H1 (cell line): ENCODE measurements around the gene ISL2. TPM values are rescaled to one million over a fixed set of nuclear protein-coding genes. Genes with fewer than 3 reads are reported as not detected.

Source experiments
- BCL11A ChIP-seq, 2 experiments: IDR thresholded peaks; one replicate each; pipeline ENCODE4 v1.6.1; 2011; ENCODE audit warnings: low read depth in 2 of 2, low read length in 2 of 2, mild to moderate bottlenecking in 2 of 2
- EZH2 ChIP-seq: fragments of 200-600 bp; sonication (generic); IDR thresholded peaks from 2 replicates; pipeline ENCODE4 v1.7.1; 2012; ENCODE audit warnings: low read depth, mild to moderate bottlenecking, moderate library complexity, low read length, inconsistent platforms; ENCODE audit not compliant: severe bottlenecking
- NRF1 ChIP-seq: IDR thresholded peaks from 2 replicates; pipeline ENCODE4 v1.6.1; 2011; ENCODE audit warnings: mild to moderate bottlenecking, low read depth, low read length, improper control_type of control experiment
- PHF8 ChIP-seq: fragments of 200-600 bp; sonication (generic); conservative IDR thresholded peaks from 2 replicates; pipeline ENCODE4 v1.7.1; 2012; ENCODE audit warnings: low read depth, mild to moderate bottlenecking, inconsistent platforms, low read length, moderate library complexity
- POU5F1 ChIP-seq: IDR thresholded peaks from 2 replicates; pipeline ENCODE4 v1.6.1; 2011; ENCODE audit warnings: low read depth, mild to moderate bottlenecking, low read length, moderate library complexity
- RBBP5 ChIP-seq: IDR thresholded peaks from 2 replicates; pipeline ENCODE4 v1.7.1; 2012; ENCODE audit warnings: low read depth, mild to moderate bottlenecking, inconsistent platforms, low read length, moderate library complexity, borderline replicate concordance
- SIRT6 ChIP-seq: IDR thresholded peaks from one replicate; pipeline ENCODE4 v1.7.1; 2012; ENCODE audit warnings: low read length, inconsistent platforms
- SP1 ChIP-seq: IDR thresholded peaks from 2 replicates; pipeline ENCODE4 v1.6.1; 2011; ENCODE audit warnings: low read depth, low read length
- TBP ChIP-seq: IDR thresholded peaks from 2 replicates; pipeline ENCODE4 v1.6.1; 2011; ENCODE audit warnings: low read depth, low read length, improper control_type of control experiment
- YY1 ChIP-seq: IDR thresholded peaks from 2 replicates; pipeline ENCODE4 v1.6.1; 2011; ENCODE audit warnings: low read depth, mild to moderate bottlenecking, low read length
- polyA plus RNA-seq, 7 experiments: library from polyadenylated mRNA; depleted of rRNA in 3 of 7; stranded (reverse) in 5 of 7; unstranded in 2 of 7; fragments of >200 nt in 5 of 7; fragments of 200-250 nt in 2 of 7; gene quantifications; 1 replicate in 5 of 7; 2 replicates in 1 of 7; 4 replicates in 1 of 7; pipeline versions ENCODE4 v1.2.1 to v1.2.3, GENCODE V29; 2011 to 2013; ENCODE audit warnings: missing spikeins in 2 of 7, mixed read lengths in 2 of 7
- total RNA-seq: library from RNA; stranded (reverse); fragmentation: NEBNext Ultra II Directional; extraction: Animal tissue kit (Norgen Biotek cat#: 25700); gene quantifications from 2 replicates; pipeline ENCODE4 v1.2.1, GENCODE V29; 2021
- TF ChIP-seq, protein P1 (sequence below): IDR thresholded peaks from 2 replicates; pipeline ENCODE4 v1.6.1; 2012; ENCODE audit warnings: low read length, inconsistent platforms

ISL2 gene
- total and polyA plus RNA-seq, 2 of the 8 experiments (the other 6 are each of a cell fraction or from before 2014, with no cell fraction given), result 0.32 to 0.99 TPM

DNA sequence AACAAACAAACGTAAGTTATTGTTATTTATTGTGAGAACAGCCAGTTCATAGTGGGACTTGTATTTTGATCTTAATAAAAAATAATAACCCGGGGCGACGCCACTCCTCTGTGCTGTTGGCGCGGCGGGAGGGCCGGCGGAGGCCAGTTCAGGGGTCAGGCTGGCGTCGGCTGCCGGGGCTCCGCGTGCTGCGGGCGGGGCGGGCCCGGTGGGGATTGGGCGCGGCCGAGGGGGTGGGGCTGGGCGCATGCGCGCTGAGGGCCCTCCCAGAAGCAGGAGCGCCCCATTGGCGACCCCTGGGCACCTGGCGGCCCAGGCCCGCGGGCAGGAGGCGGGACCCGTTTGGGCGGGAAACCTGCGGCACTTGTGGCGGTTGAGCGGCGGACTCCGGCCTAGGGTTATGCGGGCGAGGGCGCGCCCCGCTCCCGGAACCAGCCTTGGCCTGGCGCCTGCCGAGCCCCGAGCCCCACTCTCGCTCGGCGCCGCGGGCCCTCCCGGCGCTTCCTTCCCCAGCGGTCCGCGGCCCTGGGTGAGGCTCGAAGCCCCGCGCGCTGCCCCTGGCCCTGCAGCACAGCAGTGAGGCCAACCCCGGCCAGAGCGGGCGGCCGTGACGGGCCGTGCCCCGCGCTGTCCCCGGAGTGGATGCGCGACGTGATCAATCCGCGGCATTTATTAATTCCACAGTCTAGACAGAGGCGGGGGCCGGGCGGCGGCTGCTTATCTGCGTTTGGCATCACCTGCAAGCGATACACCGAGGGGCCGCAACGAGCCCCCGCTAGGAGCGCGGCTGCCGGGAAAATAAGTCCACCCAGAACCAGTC is 6.0 kb downstream of the ISL2 start (continued):
- TF ChIP-seq EZH2 (peak; percentile 68), TBP (no peak), YY1 (no peak), POU5F1 (no peak), SIRT6 (no peak), BCL11A (IDR thresholded peaks at IDR 0.05; ENCODE audit: low read depth in 2 of 2, low read length in 2 of 2) (no peak), SP1 (no peak), NRF1 (peak; percentile 37), RBBP5 (0 out of 2 replicates have a peak, but pooled peaks have one; percentile 15), PHF8 (0 out of 2 replicates have a peak, but pooled peaks have one; percentile 15)
- TF ChIP-seq, protein P1, sequence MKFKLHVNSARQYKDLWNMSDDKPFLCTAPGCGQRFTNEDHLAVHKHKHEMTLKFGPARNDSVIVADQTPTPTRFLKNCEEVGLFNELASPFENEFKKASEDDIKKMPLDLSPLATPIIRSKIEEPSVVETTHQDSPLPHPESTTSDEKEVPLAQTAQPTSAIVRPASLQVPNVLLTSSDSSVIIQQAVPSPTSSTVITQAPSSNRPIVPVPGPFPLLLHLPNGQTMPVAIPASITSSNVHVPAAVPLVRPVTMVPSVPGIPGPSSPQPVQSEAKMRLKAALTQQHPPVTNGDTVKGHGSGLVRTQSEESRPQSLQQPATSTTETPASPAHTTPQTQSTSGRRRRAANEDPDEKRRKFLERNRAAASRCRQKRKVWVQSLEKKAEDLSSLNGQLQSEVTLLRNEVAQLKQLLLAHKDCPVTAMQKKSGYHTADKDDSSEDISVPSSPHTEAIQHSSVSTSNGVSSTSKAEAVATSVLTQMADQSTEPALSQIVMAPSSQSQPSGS, result no peak
